ENCODE data around the gene KIF3B. TPM values are rescaled to one million over a fixed set of nuclear protein-coding genes. Genes with fewer than 3 reads are reported as not detected.

KIF3B gene
- total and polyA plus RNA-seq, 2 of the 13 experiments (the other 11 are each of a cell fraction or from before 2014, with no cell fraction given) = 23.6 to 28.8 TPM

DNA sequence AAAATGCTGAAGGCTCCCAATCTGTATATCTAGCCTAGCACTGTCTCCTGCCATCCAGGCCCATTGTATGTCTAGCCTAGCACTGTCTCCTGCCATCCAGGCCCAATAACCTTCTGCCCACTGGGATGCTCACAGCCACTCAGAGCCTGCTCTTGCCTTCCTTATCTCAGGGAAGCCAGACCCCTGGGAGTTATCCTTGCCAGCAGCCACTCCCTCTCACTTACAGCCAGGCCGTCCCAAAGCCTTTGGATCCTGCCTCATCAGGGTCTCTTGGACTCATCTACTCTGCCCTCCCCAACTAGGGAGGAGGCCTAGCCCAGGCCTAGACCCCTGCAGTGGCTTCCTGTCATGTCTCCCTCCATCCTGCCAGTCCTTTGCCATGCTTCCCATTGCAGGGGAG, 37.3 kb downstream of the KIF3B start (continued):
- TF ChIP-seq CEBPB (IDR thresholded peaks at IDR 0.05; ENCODE audit: borderline replicate concordance, low read depth, low read length) = no peak
- no peak for TF ChIP-seq POLR2AphosphoS2 (IDR thresholded peaks at IDR 0.05; ENCODE audit: low read depth, low read length)
- TF ChIP-seq, protein P1, sequence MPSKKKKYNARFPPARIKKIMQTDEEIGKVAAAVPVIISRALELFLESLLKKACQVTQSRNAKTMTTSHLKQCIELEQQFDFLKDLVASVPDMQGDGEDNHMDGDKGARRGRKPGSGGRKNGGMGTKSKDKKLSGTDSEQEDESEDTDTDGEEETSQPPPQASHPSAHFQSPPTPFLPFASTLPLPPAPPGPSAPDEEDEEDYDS (CRISPR knock-in tag; IDR thresholded peaks at IDR 0.05) = no peak
- TF ChIP-seq RFX5 (IDR thresholded peaks at IDR 0.05; ENCODE audit: low read depth, low read length) = no peak
- TF ChIP-seq NCOA1 (CRISPR knock-in tag; IDR thresholded peaks at IDR 0.05) = no peak
- TF ChIP-seq GPN1 (CRISPR knock-in tag; IDR thresholded peaks at IDR 0.05; ENCODE audit: borderline replicate concordance) = no peak
- TF ChIP-seq MED8 (CRISPR knock-in tag; IDR thresholded peaks at IDR 0.05; ENCODE audit: insufficient replicate concordance) = no peak
- no peak for TF ChIP-seq DR1 (CRISPR knock-in tag; IDR thresholded peaks at IDR 0.05)
- no peak for TF ChIP-seq ZBTB8A (CRISPR knock-in tag; IDR thresholded peaks at IDR 0.05; ENCODE audit: borderline replicate concordance, low read depth)

DNA sequence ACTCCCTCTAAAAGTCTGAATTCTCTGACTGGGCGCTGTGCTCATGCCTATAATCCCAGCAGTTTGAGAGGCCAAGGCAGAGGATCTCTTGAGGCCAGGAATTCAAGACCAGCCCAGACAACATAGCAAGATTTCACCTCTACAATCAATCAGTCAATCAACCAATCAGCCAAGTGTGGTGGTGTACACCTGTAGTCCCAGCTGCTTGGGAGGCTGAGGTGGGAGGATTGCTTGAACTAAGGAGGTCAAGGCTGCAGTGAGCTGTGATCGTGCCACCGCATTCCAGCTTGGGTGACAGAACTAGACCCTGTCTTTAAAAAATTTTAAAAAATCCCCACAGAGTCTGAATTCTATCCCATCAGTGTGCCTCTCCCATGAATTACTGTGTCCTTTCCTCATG, 37.9 kb downstream of the KIF3B start:
- DNase-seq (ENCODE audit: low spot score) (no peak), ATAC-seq (no peak), FAIRE-seq (no peak)
- no TSS peak for BruUV-seq (replicated peaks)
- H3K4me1 ChIP-seq (ENCODE audit: insufficient read depth, low read length) = peaks cover 36% of the 10 kb centered on the region
- peaks cover 12 to 47% of the 10 kb centered on the region in 2 experiments for H3K36me3 ChIP-seq (replicated peaks in 1 of 2; ENCODE audit: control insufficient read depth in 1 of 2, insufficient read depth in 2 of 2, low read length in 2 of 2)
- H3K9me3 ChIP-seq (ENCODE audit: low read length) = no peaks in the 10 kb centered on the region
- in situ Hi-C loops (cut with HindIII; ENCODE audit: extremely low pct_ligation_motif_present, low pct_unique_long_range_greater_than_20kb) (no loop called here), intact Hi-C loops (cut with micrococcal nuclease; ENCODE audit: unreplicated experiment) (no loop called here)
- H2AFZ ChIP-seq (ENCODE audit: low read length) = no peak overlapping the region
- no peak overlapping the region for H3K27ac ChIP-seq (ENCODE audit: extremely low read length, insufficient read depth, low read length)
- ChIA-PET POLR2A (no interaction called here), CTCF (ENCODE audit: low intra/inter-chr PET ratio, low total read pairs) (no interaction called here)
- 100% methylated on average over 3 of the region's 3 CpGs for WGBS (ENCODE audit: low lambda C conversion rate)
- no peaks in the 10 kb centered on the region for H3K79me2 ChIP-seq (ENCODE audit: insufficient read depth, low read length)
- no peaks in the 10 kb centered on the region for H3K27me3 ChIP-seq (ENCODE audit: control insufficient read depth in 1 of 2, insufficient read depth in 2 of 2, low read length in 2 of 2)
- no peak overlapping the region for H3K4me3 ChIP-seq (replicated peaks in 1 of 3; ENCODE audit: insufficient read depth in 1 of 3, low read depth in 2 of 3, low read length in 3 of 3)
- no peaks in the 10 kb centered on the region for H4K20me1 ChIP-seq (ENCODE audit: insufficient read depth, low read length)
- peak; percentile 53; the same call in 1 of the 2 replicates for TF ChIP-seq ZNF3 (CRISPR knock-in tag; IDR thresholded peaks at IDR 0.05)
- peak; percentile 56; the same call in 1 of the 2 replicates for TF ChIP-seq ZNF460 (CRISPR knock-in tag; IDR thresholded peaks at IDR 0.05; ENCODE audit: borderline replicate concordance)
- no peak for TF ChIP-seq ZFP36L1 (CRISPR knock-in tag; IDR thresholded peaks at IDR 0.05)
- no peak overlapping the region for H3K9ac ChIP-seq (ENCODE audit: insufficient read depth, low read depth, low read length)
- H3K4me2 ChIP-seq (ENCODE audit: low read depth, low read length) = no peak overlapping the region
